GM12878 (cell line): ENCODE data around the gene TTLL3. TPM values are rescaled to one million over a fixed set of nuclear protein-coding genes. Genes with fewer than 3 reads are reported as not detected.

Experiments
- ATAC-seq: fragments of 200-7000 bp; cut with Tn5 transposase; 3 replicates; pipeline ENCODE4 v1.9.1; 2020; ENCODE audit warnings: mild to moderate bottlenecking, moderate library complexity
- BruUV-seq: library from RNA; stranded (reverse); fragments of 400-500 nt; replicated peaks from 2 replicates; lab custom pipeline; 2021; lab: Mats Ljungman, UMichigan
- CTCF ChIA-PET: fragments of 300-600 bp; sonication (Branson Sonifier 250); formaldehyde crosslinking; extraction: SDS; loops from one replicate; lab custom pipeline; 2021; ENCODE audit warnings: inconsistent platforms; lab: Yijun Ruan, JAX
- POLR2A ChIA-PET: fragments of 350-600 bp; formaldehyde crosslinking; extraction: SDS; loops from one replicate; lab custom pipeline; 2021; ENCODE audit warnings: inconsistent platforms; lab: Charles Lee
- RAD21 ChIA-PET: fragments of 300-600 bp; sonication (Branson Sonifier 250); formaldehyde crosslinking; loops from one replicate; lab custom pipeline; 2023; ENCODE audit warnings: antibody characterized with exemption; ENCODE audit not compliant: unreplicated experiment; lab: Charles Lee
- SMC1A ChIA-PET: fragments of 300-600 bp; sonication (Branson Sonifier 250); formaldehyde crosslinking; loops from one replicate; lab custom pipeline; 2023; ENCODE audit not compliant: unreplicated experiment, uncharacterized antibody; lab: Charles Lee
- DNase-seq: peaks from one replicate; pipeline ENCODE4 v3.0.0-alpha.2; 2011; ENCODE audit warnings: low read depth, low spot score
- FAIRE-seq: peaks from 3 replicates; lab custom pipeline; 2011; peaks lifted over from hg19 to GRCh38; lab: Jason Lieb, UNC
- H2AFZ ChIP-seq: 2 replicates; pipeline ENCODE4 v1.6.0; 2011; ENCODE audit warnings: low read depth, low read length, control low read depth; ENCODE audit not compliant: control insufficient read depth
- H3K27ac ChIP-seq: 2 replicates; pipeline ENCODE4 v1.5.1; 2011; ENCODE audit warnings: control low read depth; ENCODE audit not compliant: control insufficient read depth, insufficient read depth
- H3K27me3 ChIP-seq, 2 experiments: replicated peaks in 1 of 2; 2 replicates each; pipeline versions ENCODE4 v1.6.0 to v1.6.1; 2011; ENCODE audit warnings: low read length in 1 of 2; ENCODE audit not compliant: control insufficient read depth in 2 of 2, insufficient read depth in 2 of 2
- H3K36me3 ChIP-seq, 2 experiments: 2 replicates each; pipeline ENCODE4 v1.5.1; 2011; ENCODE audit warnings: low read length in 1 of 2; ENCODE audit not compliant: control insufficient read depth in 2 of 2, insufficient read depth in 2 of 2
- H3K4me1 ChIP-seq: 2 replicates; pipeline ENCODE4 v1.6.1; 2011; ENCODE audit warnings: mild to moderate bottlenecking, low read length, moderate library complexity, mixed read lengths; ENCODE audit not compliant: control insufficient read depth, insufficient read depth
- H3K4me2 ChIP-seq: 2 replicates; pipeline ENCODE4 v1.6.0; 2011; ENCODE audit warnings: control low read depth; ENCODE audit not compliant: control insufficient read depth, insufficient read depth
- H3K4me3 ChIP-seq: fragments of 200-600 bp; sonication (generic); 2 replicates; pipeline ENCODE4 v1.5.1; 2016
- H3K79me2 ChIP-seq: 2 replicates; pipeline ENCODE4 v1.6.0; 2011; ENCODE audit warnings: low read length; ENCODE audit not compliant: control insufficient read depth, insufficient read depth
- H3K9ac ChIP-seq: 2 replicates; pipeline ENCODE4 v1.8.0; 2011; ENCODE audit warnings: low read length, control low read depth, mixed read lengths; ENCODE audit not compliant: control insufficient read depth, insufficient read depth
- H3K9me3 ChIP-seq: replicated peaks from 3 replicates; pipeline ENCODE4 v1.5.1; 2011; ENCODE audit warnings: mild to moderate bottlenecking, low read length; ENCODE audit not compliant: control insufficient read depth, insufficient read depth
- H4K20me1 ChIP-seq: 2 replicates; pipeline ENCODE4 v1.6.0; 2011; ENCODE audit not compliant: control insufficient read depth, insufficient read depth
- CBX5 ChIP-seq: sonication (generic); IDR thresholded peaks from 2 replicates; pipeline ENCODE4 v1.6.1; 2016; ENCODE audit warnings: low read depth, moderate library complexity, mild to moderate bottlenecking, inconsistent platforms
- HDAC2 ChIP-seq: fragments of 200-600 bp; sonication (generic); IDR thresholded peaks from 2 replicates; pipeline ENCODE4 v1.6.1; 2017
- HSF1 ChIP-seq: fragments of 150-350 bp; IDR thresholded peaks from 2 replicates; pipeline ENCODE4 v1.6.1; 2014; ENCODE audit warnings: mild to moderate bottlenecking, low read depth, low read length
- KAT2A ChIP-seq: conservative IDR thresholded peaks from 2 replicates; pipeline ENCODE4 v1.6.1; 2011; ENCODE audit warnings: low read depth, low read length; ENCODE audit not compliant: control insufficient read depth
- LARP7 ChIP-seq: fragments of 450-650 bp; IDR thresholded peaks from 2 replicates; pipeline ENCODE4 v1.6.1; 2017; ENCODE audit warnings: mild to moderate bottlenecking
- MLLT1 ChIP-seq: fragments of 450-650 bp; IDR thresholded peaks from 2 replicates; pipeline ENCODE4 v1.6.1; 2016; ENCODE audit warnings: mild to moderate bottlenecking
- MYC ChIP-seq: IDR thresholded peaks from 2 replicates; pipeline ENCODE4 v1.6.1; 2011; ENCODE audit warnings: mild to moderate bottlenecking, low read length, moderate library complexity, inconsistent platforms; ENCODE audit not compliant: insufficient read depth, insufficient replicate concordance, insufficient read length, severe bottlenecking
- PBX3 ChIP-seq: IDR thresholded peaks from 2 replicates; pipeline ENCODE4 v1.6.1; 2011; ENCODE audit warnings: mild to moderate bottlenecking, low read depth, low read length, moderate library complexity; ENCODE audit not compliant: insufficient replicate concordance
- SMAD1 ChIP-seq: fragments of 450-650 bp; IDR thresholded peaks from 2 replicates; pipeline ENCODE4 v1.6.1; 2018; ENCODE audit warnings: mild to moderate bottlenecking, low read depth; ENCODE audit not compliant: partially characterized antibody
- SMC3 ChIP-seq: IDR thresholded peaks from 2 replicates; pipeline ENCODE4 v1.6.1; 2011; ENCODE audit warnings: low read length, improper control_type of control experiment, borderline replicate concordance
- STAT1 ChIP-seq: fragments of 450-650 bp; conservative IDR thresholded peaks from 2 replicates; pipeline ENCODE4 v1.6.1; 2014; ENCODE audit warnings: antibody characterized with exemption, mild to moderate bottlenecking
- TCF7 ChIP-seq: IDR thresholded peaks from 2 replicates; pipeline ENCODE4 v1.6.1; 2014; ENCODE audit warnings: antibody characterized with exemption, borderline replicate concordance
- USF2 ChIP-seq: IDR thresholded peaks from 2 replicates; pipeline ENCODE4 v1.6.1; 2011; ENCODE audit warnings: low read depth, low read length, improper control_type of control experiment, borderline replicate concordance
- ZNF274 ChIP-seq: IDR thresholded peaks from one replicate; pipeline ENCODE4 v1.8.0; 2011; ENCODE audit not compliant: insufficient read length, insufficient read depth
- WGBS: methylation state at CpG from one replicate; pipeline ENCODE4 v1.1.6; 2016; ENCODE audit warnings: low lambda C conversion rate; ENCODE audit not compliant: insufficient replicate concordance, insufficient coverage; ENCODE audit errors: missing lambda C conversion rate; 5-methylcytosine and 5-hydroxymethylcytosine counted together
- in situ Hi-C: fragments of 300-500 bp; cut with MboI; formaldehyde crosslinking; loops from 9 replicates; pipeline ENCODE4 v1.14.3; 2018; ENCODE audit warnings: mixed read lengths
- intact Hi-C: fragments of 100-400 bp; cut with micrococcal nuclease; formaldehyde crosslinking; loops from one replicate; pipeline ENCODE4 v1.14.2; 2022; ENCODE audit not compliant: unreplicated experiment
- polyA plus RNA-seq, 11 experiments: library from polyadenylated mRNA; depleted of rRNA in 4 of 11; unstranded in 6 of 11; stranded (reverse) in 5 of 11; fragments of >200 nt; fragmentation: Nextera tagmentation in 4 of 11; fragmentation: Illumina TruSeq in 1 of 11; extraction: Ambion mirVana in 4 of 11; extraction: Trizol in 1 of 11; gene quantifications; 1 replicate in 1 of 11; 2 replicates in 10 of 11; pipeline versions ENCODE4 v1.2.1 to v1.2.3, GENCODE V29; 2011 to 2016; ENCODE audit warnings: inconsistent platforms in 2 of 11, missing spikeins in 2 of 11, low read depth in 1 of 11
- total RNA-seq, 4 experiments: library from RNA; depleted of rRNA in 3 of 4; stranded (reverse); fragments of >200 nt in 3 of 4; fragmentation: Illumina TruSeq in 1 of 4; extraction: Trizol in 1 of 4; gene quantifications; 2 replicates each; pipeline versions ENCODE4 v1.2.1 to v1.2.3, GENCODE V29; 2013 to 2021

The TTLL3 gene
- total and polyA plus RNA-seq, 10 of the 15 experiments (the other 5 are each of a cell fraction or from before 2014, with no cell fraction given) = 4.2 to 51.3 (median 18.9) TPM

- Histone ChIP-seq H3K9me3 (no peaks in the 10 kb centered on the region), H2AFZ (no peak overlapping the region), H3K9ac (no peak overlapping the region), H3K79me2 (no peaks in the 10 kb centered on the region), H4K20me1 (no peaks in the 10 kb centered on the region), H3K36me3 (peaks cover 0 to 2% of the 10 kb centered on the region in 2 experiments; a peak in 3 of 4 replicates), H3K4me3 (no peak overlapping the region), H3K27me3 (no peaks in the 10 kb centered on the region), H3K4me2 (no peak overlapping the region), H3K27ac (no peak overlapping the region), H3K4me1 (no peaks in the 10 kb centered on the region)
- DNase-seq = no peak
- ChIA-PET POLR2A (interaction anchor here (0.5 kb wide), 1 partner anchor 336 kb away, joined by 5 read pairs; no protein-coding TSS in a partner anchor), CTCF (no interaction called here), SMC1A (no interaction called here), RAD21 (no interaction called here)
- BruUV-seq = TSS peak; percentile 32
- in situ Hi-C loops (no loop called here), intact Hi-C loops (no loop called here)
- ATAC-seq = no peak
- FAIRE-seq = no peak
- TF ChIP-seq ZNF274 (no peak), MYC (no peak), SMC3 (no peak), TCF7 (no peak)
- WGBS = 97% methylated on average over 5 of the region's 5 CpGs
Measured at GRCh38 chr3:9761919-9762318, 48.1 kb upstream of the TTLL3 start.

- Histone ChIP-seq H3K27me3 (no peaks in the 10 kb centered on the region), H3K4me2 (no peak overlapping the region), H3K36me3 (no peaks in the 10 kb centered on the region), H3K79me2 (no peaks in the 10 kb centered on the region), H3K4me3 (no peak overlapping the region), H3K9me3 (no peaks in the 10 kb centered on the region), H3K4me1 (no peaks in the 10 kb centered on the region), H4K20me1 (no peaks in the 10 kb centered on the region), H2AFZ (no peak overlapping the region), H3K27ac (no peak overlapping the region), H3K9ac (no peak overlapping the region)
- in situ Hi-C loops (no loop called here), intact Hi-C loops (no loop called here)
- ChIA-PET CTCF (no interaction called here), RAD21 (no interaction called here), SMC1A (no interaction called here), POLR2A (no interaction called here)
- ATAC-seq (no peak), DNase-seq (no peak), FAIRE-seq (no peak)
- BruUV-seq = no TSS peak
- WGBS = 98% methylated on average over 8 of the region's 8 CpGs
- no peak for TF ChIP-seq KAT2A
- no peak for TF ChIP-seq MLLT1
- no peak for TF ChIP-seq HDAC2
- no peak for TF ChIP-seq PBX3
- no peak for TF ChIP-seq CBX5
- TF ChIP-seq STAT1 = no peak
- TF ChIP-seq HSF1 = no peak
- TF ChIP-seq SMAD1 = no peak
- no peak for TF ChIP-seq USF2
- TF ChIP-seq LARP7 = no peak
Measured at GRCh38 chr3:9762871-9763270, 47.2 kb upstream of the TTLL3 start.
